ENCODE results near the gene FYCO1. TPM values are rescaled to one million over a fixed set of nuclear protein-coding genes. Genes with fewer than 3 reads are reported as not detected.
A peak's percentile ranks its signal among the peaks of the same experiment; 100 is the strongest.

Gene FYCO1
- total RNA-seq, 3 donors from 2014 or later (not counting 1 experiment from before 2014, with no cell fraction given), result 23.0 to 28.4 (median 27.5) TPM

GRCh38 chr3:45987368-45988291 is 8.0 kb downstream of the FYCO1 start:
- Mint-ChIP-seq H3K4me1 (peaks cover 52 to 63% of the 10 kb centered on the region in 2 donors), H3K36me3 (no peaks in the 10 kb centered on the region), H3K9me3 (no peaks in the 10 kb centered on the region), H3K27me3 (ENCODE audit: low read depth in 2 of 2) (no peaks in the 10 kb centered on the region), H3K27ac (peak overlapping the region in 1 of 2 donors; percentile 29), H3K4me3 (no peak overlapping the region)
- Histone ChIP-seq H3K4me3 (ENCODE audit: low read length) (no peak overlapping the region), H3K9me3 (ENCODE audit: control insufficient read depth, insufficient read depth, low read length) (no peaks in the 10 kb centered on the region), H3K27me3 (ENCODE audit: control insufficient read depth, insufficient read depth, low read length) (no peaks in the 10 kb centered on the region), H3K36me3 (ENCODE audit: control insufficient read depth, insufficient read depth, low read length) (peaks cover 19% of the 10 kb centered on the region), H3K27ac (ENCODE audit: low read length) (peak overlapping the region; percentile 6), H3K4me1 (ENCODE audit: control insufficient read depth, insufficient read depth, low read length) (peaks cover 61% of the 10 kb centered on the region)
- no peak for ATAC-seq
- 95% methylated on average over 8 of the region's 8 CpGs for WGBS (ENCODE audit: insufficient coverage)
- DNase-seq, result no peak
- no peak for TF ChIP-seq CTCF (IDR thresholded peaks at IDR 0.05)
- intact Hi-C loops (cut with micrococcal nuclease), result no loop called here

- no peak for ATAC-seq
Observed at GRCh38 chr3:45986303-45986982, 9.2 kb downstream of the FYCO1 start.

GRCh38 chr3:45985532-45986302 is 9.9 kb downstream of the FYCO1 start:
- H3K27me3 Mint-ChIP-seq (ENCODE audit: low read depth in 2 of 2), result no peaks in the 10 kb centered on the region

More at GRCh38 chr3:45986303-45986982, 9.2 kb downstream of the FYCO1 start:
- H3K4me3 ChIP-seq (ENCODE audit: low read length), result no peak overlapping the region
- H3K9me3 ChIP-seq (ENCODE audit: control insufficient read depth, insufficient read depth, low read length), result no peaks in the 10 kb centered on the region
- DNase-seq, result no peak
- Mint-ChIP-seq H3K4me1 (peaks cover 41 to 51% of the 10 kb centered on the region in 2 donors), H3K36me3 (peaks cover 1% of the 10 kb centered on the region), H3K4me3 (no peak overlapping the region), H3K27ac (peak overlapping the region in 1 of 2 donors; percentile 29), H3K9me3 (no peaks in the 10 kb centered on the region), H3K27me3 (ENCODE audit: low read depth in 2 of 2) (no peaks in the 10 kb centered on the region)
- peaks cover 28% of the 10 kb centered on the region for H3K36me3 ChIP-seq (ENCODE audit: control insufficient read depth, insufficient read depth, low read length)
- TF ChIP-seq CTCF (IDR thresholded peaks at IDR 0.05), result no peak
- H3K27ac ChIP-seq (ENCODE audit: low read length), result no peak overlapping the region
- 92% methylated on average over 5 of the region's 5 CpGs for WGBS (ENCODE audit: insufficient coverage)
- peaks cover 49% of the 10 kb centered on the region for H3K4me1 ChIP-seq (ENCODE audit: control insufficient read depth, insufficient read depth, low read length)
- no peaks in the 10 kb centered on the region for H3K27me3 ChIP-seq (ENCODE audit: control insufficient read depth, insufficient read depth, low read length)
- intact Hi-C loops (cut with micrococcal nuclease), result no loop called here

More at GRCh38 chr3:45985532-45986302, 9.9 kb downstream of the FYCO1 start:
- H3K4me1 ChIP-seq (ENCODE audit: control insufficient read depth, insufficient read depth, low read length), result peaks cover 49% of the 10 kb centered on the region
- H3K27ac Mint-ChIP-seq, result no peak overlapping the region
- H3K36me3 ChIP-seq (ENCODE audit: control insufficient read depth, insufficient read depth, low read length), result peaks cover 35% of the 10 kb centered on the region
- TF ChIP-seq CTCF (IDR thresholded peaks at IDR 0.05), result no peak
- WGBS (ENCODE audit: insufficient coverage), result 96% methylated on average over 13 of the region's 13 CpGs
- peaks cover 38 to 48% of the 10 kb centered on the region in 2 donors for H3K4me1 Mint-ChIP-seq
- no peaks in the 10 kb centered on the region for H3K9me3 ChIP-seq (ENCODE audit: control insufficient read depth, insufficient read depth, low read length)
- DNase-seq (no peak), ATAC-seq (no peak)
- H3K9me3 Mint-ChIP-seq, result no peaks in the 10 kb centered on the region
- no peak overlapping the region for H3K4me3 ChIP-seq (ENCODE audit: low read length)
- no peak overlapping the region for H3K27ac ChIP-seq (ENCODE audit: low read length)
- no peak overlapping the region for H3K4me3 Mint-ChIP-seq
- no peaks in the 10 kb centered on the region for H3K27me3 ChIP-seq (ENCODE audit: control insufficient read depth, insufficient read depth, low read length)
- H3K36me3 Mint-ChIP-seq, result peaks cover 7% of the 10 kb centered on the region
- intact Hi-C loops (cut with micrococcal nuclease), result no loop called here

Data from natural killer cell (primary cell).